Nucleus accumbens (tissue), 56 donors: Measurements from ENCODE around the gene TMEM123.

ENCODE experiments used
- DNase-seq, 56 donors: peaks; one replicate each; lab custom pipeline; 2025; lab: John Stamatoyannopoulos, UW

Gene TMEM123

DNA sequence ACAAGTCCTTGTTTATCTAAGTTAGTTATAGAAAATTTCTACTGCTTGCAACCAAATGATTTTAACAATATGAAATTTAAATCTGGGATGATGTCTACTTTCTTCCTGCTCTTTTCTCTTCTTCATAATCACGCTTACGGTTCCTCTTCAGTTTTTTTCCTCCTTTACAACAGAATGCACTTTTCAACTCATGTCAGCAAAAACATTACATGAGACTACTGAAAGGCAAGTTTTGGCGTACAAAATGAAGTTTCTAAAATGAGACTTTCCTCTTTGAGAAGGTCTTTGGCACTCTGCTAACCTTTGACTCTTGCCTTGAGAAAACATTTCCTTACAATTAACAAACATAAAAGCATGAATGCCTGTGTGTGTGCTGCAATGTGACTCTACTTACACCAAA is 23.3 kb downstream of the TMEM123 start:
- DNase-seq: no peak

DNA sequence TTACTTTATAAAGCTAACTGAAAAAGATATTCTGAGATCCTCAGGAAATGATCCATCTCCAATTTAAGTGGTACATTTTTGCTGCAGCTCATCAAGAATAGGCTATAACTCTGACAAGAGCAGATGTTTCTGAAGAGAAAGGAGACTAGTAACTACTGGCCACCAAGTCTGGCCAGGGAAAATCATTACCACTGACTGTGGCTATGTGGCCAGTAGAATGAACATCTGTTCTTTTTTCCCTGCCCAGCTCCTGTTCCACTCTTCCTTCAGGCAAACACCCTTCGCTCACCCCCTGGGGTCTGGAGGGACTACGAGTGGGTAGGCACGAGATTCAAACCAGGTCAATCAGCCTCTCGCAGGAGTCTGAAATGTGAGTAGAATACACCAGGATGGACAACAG is 23.9 kb downstream of the TMEM123 start:
- peak in 1 of 56 donors; percentile 16 for DNase-seq

DNA sequence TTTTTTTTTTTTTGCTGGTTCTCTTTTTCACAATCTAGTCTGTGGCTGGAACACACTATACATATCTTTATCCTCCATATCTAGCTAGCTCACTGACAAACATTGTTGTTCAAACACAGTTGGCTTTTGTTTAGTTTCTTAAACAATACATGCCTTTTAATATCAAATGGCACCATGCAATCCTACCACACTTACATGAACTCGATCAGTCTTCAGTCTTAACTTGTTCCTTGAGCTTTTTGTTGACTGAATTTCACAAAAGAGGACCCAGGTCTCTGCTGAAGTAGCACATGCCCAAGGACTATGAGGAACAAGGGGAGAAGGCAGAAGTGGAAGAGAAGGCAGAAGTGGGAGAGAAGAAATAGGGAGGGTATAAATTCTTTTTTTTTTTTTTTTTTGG is 25.5 kb downstream of the TMEM123 start:
- no peak for DNase-seq

DNA sequence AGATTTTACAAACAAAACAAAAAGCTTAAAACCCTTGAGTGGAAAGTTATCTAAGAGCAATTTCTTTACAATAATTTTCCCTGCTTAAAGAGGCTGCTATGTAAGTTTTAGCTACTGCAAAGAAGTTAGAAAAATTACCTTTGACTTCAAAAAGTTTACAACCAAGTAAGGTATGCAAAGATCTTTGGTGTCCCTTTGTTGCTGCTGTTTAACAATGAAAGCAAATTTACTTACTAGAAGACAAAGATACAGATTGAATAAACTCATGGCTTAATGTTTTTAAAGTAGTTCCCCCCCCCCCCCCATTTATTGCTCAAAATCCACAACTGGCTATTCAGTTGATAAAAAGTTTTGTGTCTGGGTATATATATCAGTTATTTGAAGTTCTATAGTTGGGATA is 26.0 kb downstream of the TMEM123 start:
- no peak for DNase-seq

DNA sequence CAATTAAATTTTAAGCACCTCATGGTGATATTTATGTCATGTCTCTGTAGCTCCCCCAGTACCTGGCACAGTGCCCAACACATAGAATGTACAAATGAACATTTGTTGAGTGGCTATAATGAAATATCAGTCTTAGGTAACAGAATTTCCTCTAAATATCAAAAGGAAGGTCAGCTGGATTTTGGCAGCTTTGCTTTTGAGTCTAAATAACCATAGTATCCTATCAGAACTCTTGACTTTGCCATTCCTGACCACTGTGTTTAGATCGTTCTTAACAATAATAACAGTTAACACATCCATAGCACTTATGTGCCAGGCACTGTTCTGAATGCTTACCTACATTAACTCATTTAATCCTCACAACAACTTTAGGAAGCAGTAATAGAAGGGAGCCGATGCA is 26.6 kb downstream of the TMEM123 start:
- DNase-seq: no peak

DNA sequence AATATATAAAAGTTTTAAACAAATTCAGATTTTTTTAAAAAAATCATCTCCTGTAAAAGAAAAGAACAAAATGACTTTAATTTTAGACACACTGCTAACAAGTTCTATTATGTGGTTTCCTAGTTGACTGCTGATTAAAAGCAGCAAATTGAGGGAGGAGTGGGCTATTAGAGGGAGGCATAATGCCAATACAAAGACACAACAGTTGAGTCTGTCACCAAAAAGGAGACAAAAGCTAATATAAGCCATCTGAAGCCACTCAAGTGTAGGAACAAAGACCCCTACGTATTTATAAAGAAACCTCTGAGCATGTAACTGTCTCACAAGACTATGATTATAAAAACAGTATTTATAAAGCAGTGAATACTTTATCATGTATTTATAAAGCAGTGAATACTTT is 28.6 kb downstream of the TMEM123 start:
- no peak for DNase-seq

DNA sequence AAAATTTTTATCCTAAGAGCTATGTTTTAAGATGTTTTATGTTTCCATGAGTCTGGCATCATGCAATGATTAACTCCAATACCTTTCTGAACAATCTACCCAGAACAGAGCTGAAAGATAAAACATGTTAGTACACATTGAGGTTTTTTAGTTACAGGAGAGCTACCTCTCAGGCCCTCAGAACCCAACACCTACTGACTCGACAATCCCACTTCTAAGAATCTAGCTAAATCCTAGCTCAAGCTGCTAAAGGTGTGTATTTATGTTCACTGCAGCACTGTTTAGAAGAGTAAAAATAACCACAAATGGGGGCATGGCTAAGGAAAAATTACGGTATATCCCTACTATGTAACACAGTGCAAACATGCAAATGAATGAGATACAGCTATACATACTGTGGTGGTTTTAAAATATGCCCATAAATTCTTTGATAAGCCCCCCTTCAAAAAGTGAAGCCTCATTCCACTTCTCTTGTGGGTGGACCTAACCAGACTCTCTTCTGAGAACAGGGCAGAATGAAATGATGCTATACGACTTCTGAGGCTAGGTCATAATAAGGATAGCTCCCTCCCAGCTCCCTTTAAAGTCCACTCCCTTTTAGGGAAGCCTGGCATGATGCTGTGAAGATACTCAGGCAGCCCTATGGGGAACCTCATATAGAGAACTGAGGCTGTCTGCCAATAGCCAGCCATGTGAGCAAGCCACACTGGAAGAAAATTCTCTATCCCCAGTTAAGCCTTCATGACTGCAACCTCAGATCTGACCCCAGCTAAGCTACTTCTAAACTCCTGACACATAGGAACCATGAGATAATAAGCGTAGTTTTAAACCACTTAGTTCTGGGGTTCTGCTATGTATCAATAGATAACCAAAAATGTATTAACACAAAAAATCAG is 29.5 kb downstream of the TMEM123 start:
- DNase-seq: peak in 5 of 56 donors; percentile 10 to 27 (median 22)

DNA sequence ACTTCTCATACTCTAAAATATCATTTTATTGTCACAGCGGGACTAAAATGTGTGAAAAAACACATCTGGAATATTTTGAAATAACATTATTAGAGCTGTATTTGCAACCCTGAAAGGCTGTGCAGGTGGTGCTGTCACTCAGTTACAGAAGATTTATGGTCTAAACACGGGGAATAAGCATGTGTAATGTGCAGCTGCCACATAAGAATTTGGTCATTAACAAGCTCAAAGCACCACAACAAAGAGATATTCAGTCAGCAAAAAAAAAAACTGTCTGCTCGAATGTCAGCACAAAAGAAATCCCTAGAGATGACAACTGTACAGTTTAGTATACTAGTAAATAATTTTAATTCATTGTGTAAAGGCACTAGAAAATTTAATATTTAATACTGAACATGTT is 31.3 kb downstream of the TMEM123 start:
- peak in 7 of 56 donors; percentile 12 to 43 (median 34) for DNase-seq

DNA sequence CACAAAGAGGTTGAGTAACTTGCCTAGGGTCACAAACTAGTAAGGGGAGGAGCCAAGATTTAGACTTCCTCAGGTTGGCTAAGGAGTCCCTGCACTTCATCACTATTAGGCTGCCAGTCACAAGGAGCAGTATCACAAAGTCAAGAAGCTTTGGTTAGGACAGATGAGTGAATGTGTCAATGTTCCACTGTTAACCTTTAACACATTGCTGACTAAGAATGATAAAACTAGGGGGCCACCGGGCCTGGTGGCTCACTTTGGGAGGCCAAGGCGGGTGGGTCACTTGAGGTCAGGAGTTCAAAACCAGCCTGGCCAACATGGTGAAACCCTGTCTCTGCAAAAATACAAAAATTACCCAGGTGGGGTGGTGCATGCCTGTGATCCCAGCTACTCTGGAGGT is 32.0 kb downstream of the TMEM123 start:
- no peak for DNase-seq

DNA sequence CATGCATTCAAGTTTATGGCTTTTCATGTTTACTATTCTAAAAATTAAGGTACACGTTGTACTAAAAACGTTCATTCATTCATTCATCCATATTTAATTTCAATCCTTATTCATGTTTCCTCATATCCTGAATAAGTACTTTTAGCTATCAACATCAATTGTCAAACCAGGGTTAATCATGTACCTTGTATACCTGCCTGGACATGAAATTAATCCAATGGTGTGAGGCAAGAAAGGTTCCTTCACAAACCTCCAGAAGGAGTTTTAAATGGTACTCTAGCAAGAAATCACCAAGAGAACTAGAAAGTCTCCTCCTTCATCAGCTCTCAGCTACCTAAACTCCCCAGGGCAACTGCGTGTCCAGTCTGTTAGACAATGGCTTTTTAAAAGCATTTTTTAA is 33.4 kb downstream of the TMEM123 start:
- DNase-seq: no peak

DNA sequence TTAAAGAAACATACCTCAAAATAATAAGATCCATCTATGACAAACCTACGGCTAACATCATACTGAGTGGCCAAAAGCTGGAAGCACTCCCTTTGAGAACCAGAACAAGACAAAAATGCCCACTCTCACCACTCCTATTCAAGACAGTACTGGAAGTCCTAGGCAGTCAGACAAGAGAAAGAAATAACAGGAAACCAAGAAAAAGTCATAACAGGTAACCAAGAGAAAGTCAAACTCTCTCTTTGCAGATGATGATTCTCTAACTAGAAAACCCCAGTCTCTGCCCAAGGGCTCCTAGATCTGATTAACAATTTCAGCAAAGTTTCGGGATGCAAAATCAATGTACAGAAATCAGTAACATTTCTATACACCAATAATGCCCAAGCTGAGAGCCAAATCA is 35.6 kb downstream of the TMEM123 start:
- DNase-seq: no peak

DNA sequence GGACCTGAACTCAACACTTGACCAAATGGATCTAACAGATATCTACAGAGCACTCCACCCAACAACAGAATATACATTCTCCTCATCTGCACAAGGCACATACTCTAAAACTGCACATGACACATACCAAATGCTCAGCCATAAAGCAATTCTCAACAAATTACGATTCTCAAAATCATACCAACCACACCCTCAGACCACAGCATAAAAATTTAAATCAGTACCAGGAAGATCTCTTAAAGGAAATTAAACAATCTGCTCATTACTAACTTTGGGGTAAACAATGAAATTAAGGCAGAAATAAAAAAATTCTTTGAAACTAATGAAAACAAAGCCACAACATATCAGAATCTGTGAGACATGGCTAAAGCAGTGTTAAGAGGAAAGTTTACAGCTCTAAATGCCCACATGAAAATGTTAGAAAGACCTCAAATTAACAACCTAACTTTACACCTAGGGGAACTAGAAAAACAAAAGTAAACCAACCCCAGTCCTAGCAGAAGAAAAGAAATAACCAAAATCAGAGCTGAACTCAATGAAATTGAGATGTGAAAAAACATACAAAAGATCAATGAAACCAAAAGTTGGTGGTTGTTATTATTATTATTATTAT is 37.2 kb downstream of the TMEM123 start:
- DNase-seq: no peak

DNA sequence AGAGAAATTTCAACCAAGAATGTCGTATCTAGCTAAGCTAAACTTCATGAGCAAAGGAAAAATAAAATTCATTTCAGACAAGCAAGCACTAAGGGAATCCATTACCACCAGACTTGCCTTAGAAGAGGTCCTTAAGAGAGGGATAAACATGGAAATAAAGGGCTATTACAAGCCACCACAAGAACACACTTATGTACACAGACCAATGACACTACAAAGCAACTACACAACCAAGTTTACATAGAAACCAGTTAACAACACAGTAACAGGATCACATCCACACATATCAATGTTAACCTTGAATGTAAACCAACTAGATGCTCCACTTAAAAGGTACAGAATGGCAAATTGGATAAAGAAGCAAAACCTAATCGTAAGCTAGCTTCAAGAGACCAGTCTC is 38.0 kb downstream of the TMEM123 start:
- DNase-seq: no peak

DNA sequence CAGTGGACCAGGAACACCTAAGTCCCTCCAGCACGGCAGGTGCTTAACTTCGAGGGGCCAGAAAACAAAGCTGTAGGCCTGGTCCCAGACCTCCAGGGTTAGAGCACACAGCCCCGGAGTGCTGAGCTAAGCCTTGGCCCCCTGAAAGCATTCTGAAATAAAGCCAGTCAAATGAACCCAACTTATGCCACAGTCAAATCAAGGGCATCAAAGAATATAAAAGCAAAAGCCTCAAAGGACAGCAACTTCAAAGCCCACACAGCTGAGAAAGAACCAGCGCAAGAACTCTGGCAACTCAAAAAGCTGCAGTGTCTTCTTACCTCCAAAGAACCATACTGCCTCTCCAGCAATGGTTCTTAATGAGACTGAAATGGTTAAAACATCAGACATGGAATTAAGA is 39.1 kb downstream of the TMEM123 start:
- no peak for DNase-seq

DNA sequence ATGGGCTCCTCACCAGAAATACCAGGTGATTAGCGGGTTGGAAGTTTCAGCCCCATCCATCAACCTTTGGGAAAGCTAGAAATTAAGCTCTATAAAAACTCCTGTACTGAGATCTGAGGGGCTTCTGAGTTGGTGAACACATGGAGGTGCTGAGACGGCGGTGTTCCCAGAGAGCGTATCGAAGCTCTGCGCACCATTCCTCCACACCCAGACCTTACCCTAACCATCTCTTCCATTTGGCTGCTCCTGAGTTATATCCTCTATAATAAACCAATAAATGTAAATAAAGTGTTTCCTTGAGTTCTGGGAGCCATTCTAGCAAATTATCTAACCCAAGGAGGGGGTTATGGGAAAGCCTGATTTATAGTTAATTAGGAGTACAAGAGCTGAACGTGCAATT is 41.4 kb downstream of the TMEM123 start:
- no peak for DNase-seq

DNA sequence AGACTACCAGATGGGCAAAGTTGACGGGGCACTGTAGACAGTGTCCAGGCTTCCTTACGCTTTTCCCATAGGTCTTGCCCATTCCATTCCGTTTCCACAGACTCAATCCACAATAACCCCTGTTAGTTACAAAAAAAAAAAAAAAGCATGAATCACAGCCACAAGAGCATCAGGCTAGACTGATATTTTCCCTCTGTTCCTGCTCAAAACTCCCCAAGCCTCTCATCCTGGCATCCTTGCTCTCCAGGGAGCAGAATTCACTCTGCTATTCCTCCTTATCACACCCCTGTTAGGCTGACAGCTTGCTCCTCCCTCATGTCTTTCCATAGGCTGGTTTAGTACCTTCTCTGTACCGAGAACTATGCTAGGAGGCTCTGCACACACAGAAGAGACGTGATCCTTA is 42.2 kb downstream of the TMEM123 start:
- no peak for DNase-seq

DNA sequence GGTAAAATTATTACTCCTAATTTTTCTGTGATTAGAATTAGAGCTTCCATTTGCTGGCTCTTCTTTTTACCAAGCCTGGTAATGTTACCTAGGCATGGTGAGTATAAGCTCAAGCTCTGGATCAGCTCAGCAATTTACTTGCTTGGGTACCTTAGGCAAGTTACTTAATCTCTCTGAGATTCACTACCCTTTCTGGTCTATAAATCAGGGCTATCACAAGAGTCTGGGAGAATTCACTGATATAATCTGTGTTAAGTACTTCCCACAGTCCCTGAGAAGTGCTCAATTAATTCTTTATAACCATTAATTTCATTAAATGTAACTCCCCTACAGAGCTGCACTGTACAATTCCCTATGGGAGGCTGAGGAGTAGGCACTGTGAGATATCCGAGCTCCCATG is 44.2 kb downstream of the TMEM123 start:
- no peak for DNase-seq

DNA sequence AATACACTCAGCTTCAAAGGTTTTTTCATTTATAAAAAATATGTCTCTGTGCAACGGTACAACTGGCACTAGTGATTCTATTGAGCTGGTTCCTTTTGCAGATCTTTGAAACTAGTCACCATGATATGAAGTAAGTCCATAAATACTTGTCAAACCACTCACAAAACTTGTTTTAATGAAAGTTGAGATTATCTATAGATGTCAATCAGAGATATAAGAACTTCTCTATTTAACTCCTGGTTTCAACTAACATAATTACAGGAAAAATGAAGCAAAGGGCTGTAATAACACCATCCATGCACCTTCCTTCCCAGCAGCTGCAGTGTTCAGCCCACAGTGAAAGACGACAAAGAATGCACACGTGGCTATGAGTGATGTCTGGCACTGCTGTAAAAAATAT is 44.7 kb downstream of the TMEM123 start:
- no peak for DNase-seq

DNA sequence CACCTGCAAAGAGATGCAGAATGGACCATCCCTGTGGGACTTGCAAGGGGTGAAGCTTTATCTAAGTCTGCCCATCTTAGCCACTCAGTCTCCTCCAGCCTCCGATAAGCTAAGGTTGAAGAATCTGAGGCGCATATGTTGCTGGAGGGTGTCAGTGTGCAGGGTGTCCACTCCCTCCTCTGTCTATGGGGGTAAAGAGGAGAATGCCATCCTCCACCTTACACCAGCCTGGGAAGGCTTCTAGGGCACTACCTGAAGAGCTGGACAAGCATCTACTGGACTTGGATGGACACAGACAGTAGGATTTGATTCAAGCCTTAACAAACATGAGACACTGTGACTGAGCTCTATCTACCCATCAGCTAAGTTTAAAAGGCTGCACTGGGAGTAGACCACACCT is 46.5 kb downstream of the TMEM123 start:
- no peak for DNase-seq

DNA sequence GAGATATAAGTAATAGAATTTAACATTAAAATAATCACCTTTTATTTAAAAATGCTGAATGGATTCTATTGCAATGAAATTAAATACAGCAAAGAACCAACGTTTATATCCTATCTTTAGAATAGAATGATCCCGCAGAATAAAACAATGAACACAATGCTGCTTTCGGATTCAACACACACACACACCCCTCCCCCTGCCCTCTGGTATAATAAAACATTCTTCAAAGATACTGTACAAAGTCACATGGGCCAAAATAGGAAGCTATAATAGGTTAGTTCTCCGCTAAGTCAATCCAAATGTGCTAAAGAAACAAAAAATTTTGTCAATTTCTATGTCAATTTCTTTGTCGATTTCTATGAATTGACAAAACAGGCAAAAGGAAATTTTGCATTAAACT is 47.1 kb downstream of the TMEM123 start:
- no peak for DNase-seq

DNA sequence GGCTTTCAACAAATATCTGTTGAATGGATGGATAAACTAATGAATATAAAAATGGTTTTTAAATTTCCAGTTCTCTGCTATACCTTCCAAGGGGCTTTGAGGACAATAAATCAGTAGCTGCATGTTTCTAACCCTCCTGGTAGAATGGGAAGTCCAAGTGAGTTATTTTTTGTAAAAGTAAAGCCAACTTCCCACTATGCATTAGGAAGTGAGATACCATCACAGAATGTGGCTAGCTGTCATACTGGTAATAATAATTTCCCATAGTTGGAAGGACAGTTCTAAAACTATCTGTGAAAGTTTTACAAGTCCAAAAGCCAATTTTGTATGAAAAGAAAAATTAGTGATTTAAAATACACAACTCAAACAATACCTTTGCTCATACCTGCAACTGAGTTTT is 50.0 kb downstream of the TMEM123 start:
- DNase-seq: no peak

DNA sequence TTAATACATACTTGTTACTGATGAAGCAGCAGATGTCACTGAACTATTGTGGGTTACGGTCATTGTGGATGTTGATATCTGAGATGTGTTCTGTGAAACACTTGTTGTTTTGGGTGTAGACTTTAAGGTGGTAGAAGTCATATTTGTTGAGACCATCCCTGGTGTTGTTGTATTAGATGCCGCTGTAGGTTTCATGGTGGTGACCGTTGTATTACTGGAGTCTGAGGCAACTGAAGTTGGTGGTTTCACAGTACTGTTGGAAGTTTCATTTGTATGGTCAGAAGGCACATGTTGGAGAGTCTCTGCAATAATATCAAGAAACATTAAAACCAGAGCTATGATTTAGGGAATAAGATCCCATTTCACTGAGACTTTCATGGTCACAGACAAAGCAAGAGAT is 50.7 kb downstream of the TMEM123 start:
- DNase-seq: no peak
